Loucy (cell line): ENCODE measurements around the gene CDK9.

Experiments used
- H2AFZ ChIP-seq: fragments of 200-600 bp; sonication (generic); 2 replicates; pipeline ENCODE4 v1.6.0; 2016; ENCODE audit warnings: antibody characterized with exemption, mild to moderate bottlenecking, low read length, moderate library complexity
- H3F3A ChIP-seq: fragments of 200-600 bp; 2 replicates; pipeline ENCODE4 v1.6.0; 2016; ENCODE audit warnings: antibody characterized with exemption, low read depth, mild to moderate bottlenecking
- H3K27me3 ChIP-seq: fragments of 200-600 bp; sonication (generic); 2 replicates; pipeline ENCODE4 v1.6.1; 2014; ENCODE audit warnings: low read length, mild to moderate bottlenecking; ENCODE audit not compliant: insufficient read depth, poor library complexity, severe bottlenecking
- H3K36me3 ChIP-seq: fragments of 200-600 bp; sonication (generic); 2 replicates; pipeline ENCODE4 v1.6.1; 2016; ENCODE audit warnings: low read length; ENCODE audit not compliant: insufficient read depth
- H3K4me1 ChIP-seq: fragments of 200-600 bp; sonication (generic); 2 replicates; pipeline ENCODE4 v1.5.1; 2014; ENCODE audit warnings: low read length, mild to moderate bottlenecking; ENCODE audit not compliant: insufficient read depth, poor library complexity, severe bottlenecking
- H3K4me2 ChIP-seq: fragments of 200-600 bp; sonication (generic); 2 replicates; pipeline ENCODE4 v1.6.0; 2014; ENCODE audit warnings: antibody characterized with exemption, low read length, low read depth, mild to moderate bottlenecking; ENCODE audit not compliant: poor library complexity, severe bottlenecking
- H3K4me3 ChIP-seq: fragments of 200-600 bp; sonication (generic); 2 replicates; pipeline ENCODE4 v1.5.1; 2014; ENCODE audit warnings: low read length, mild to moderate bottlenecking, mixed read lengths; ENCODE audit not compliant: poor library complexity, severe bottlenecking
- H3K79me2 ChIP-seq: fragments of 200-600 bp; sonication (generic); 2 replicates; pipeline ENCODE4 v1.6.1; 2014; ENCODE audit warnings: low read length; ENCODE audit not compliant: insufficient read depth
- H3K9ac ChIP-seq: fragments of 200-600 bp; sonication (generic); 2 replicates; pipeline ENCODE4 v1.6.0; 2014; ENCODE audit warnings: mild to moderate bottlenecking, low read depth, low read length, moderate library complexity; ENCODE audit not compliant: poor library complexity, severe bottlenecking
- H3K9me2 ChIP-seq: fragments of 200-600 bp; sonication (generic); replicated peaks from 2 replicates; pipeline ENCODE4 v1.6.1; 2016; ENCODE audit warnings: low read depth, low read length, mixed read lengths
- H3K9me3 ChIP-seq: fragments of 200-600 bp; sonication (generic); 2 replicates; pipeline ENCODE4 v1.6.1; 2014; ENCODE audit warnings: mild to moderate bottlenecking, antibody characterized with exemption, low read length, low read depth; ENCODE audit not compliant: insufficient read depth
- H4K20me1 ChIP-seq: fragments of 200-600 bp; sonication (generic); 2 replicates; pipeline ENCODE4 v1.6.0; 2014; ENCODE audit warnings: antibody characterized with exemption, low read length, mild to moderate bottlenecking; ENCODE audit not compliant: insufficient read depth, poor library complexity, severe bottlenecking
- CTCF ChIP-seq: fragments of 200-600 bp; sonication (generic); conservative IDR thresholded peaks from 2 replicates; pipeline ENCODE4 v1.5.1; 2014; ENCODE audit warnings: mild to moderate bottlenecking, antibody characterized with exemption, low read length
- EZH2phosphoT487 ChIP-seq: fragments of 200-600 bp; IDR thresholded peaks from 2 replicates; pipeline ENCODE4 v1.6.1; 2018; ENCODE audit warnings: antibody characterized with exemption, mild to moderate bottlenecking, moderate library complexity, borderline replicate concordance

CDK9 gene

GRCh38 chr9:127809002-127809539, 23.2 kb downstream of the CDK9 start:
- Histone ChIP-seq H3K4me1 (peaks cover 10% of the 10 kb centered on the region), H3K9me2 (no peaks in the 10 kb centered on the region), H3K36me3 (peaks cover 62% of the 10 kb centered on the region; the same call in 1 of the 2 replicates), H4K20me1 (peaks cover 39% of the 10 kb centered on the region), H3K4me2 (no peak overlapping the region), H3K27me3 (no peaks in the 10 kb centered on the region), H3F3A (no peaks in the 10 kb centered on the region), H3K4me3 (no peak overlapping the region), H3K9ac (no peak overlapping the region), H2AFZ (no peak overlapping the region), H3K79me2 (peaks cover 55% of the 10 kb centered on the region), H3K9me3 (no peaks in the 10 kb centered on the region)
- TF ChIP-seq CTCF = no peak
- no peak for TF ChIP-seq EZH2phosphoT487

- TF ChIP-seq EZH2phosphoT487 (no peak), CTCF (no peak)
Observed at GRCh38 chr9:127809540-127810377, 23.9 kb downstream of the CDK9 start.

GRCh38 chr9:127810378-127811187, 24.7 kb downstream of the CDK9 start:
- Histone ChIP-seq H3F3A (no peaks in the 10 kb centered on the region), H3K9ac (no peak overlapping the region), H3K36me3 (peaks cover 72% of the 10 kb centered on the region; the same call in 1 of the 2 replicates), H3K4me3 (no peak overlapping the region), H3K4me2 (no peak overlapping the region), H3K9me2 (no peaks in the 10 kb centered on the region), H3K79me2 (peaks cover 40% of the 10 kb centered on the region), H4K20me1 (peaks cover 26% of the 10 kb centered on the region), H3K9me3 (no peaks in the 10 kb centered on the region), H3K4me1 (no peaks in the 10 kb centered on the region), H2AFZ (no peak overlapping the region), H3K27me3 (no peaks in the 10 kb centered on the region)
- TF ChIP-seq CTCF (no peak), EZH2phosphoT487 (no peak)

More at GRCh38 chr9:127809540-127810377, 23.9 kb downstream of the CDK9 start:
- Histone ChIP-seq H2AFZ (no peak overlapping the region), H3K9me2 (no peaks in the 10 kb centered on the region), H3F3A (no peaks in the 10 kb centered on the region), H3K79me2 (peaks cover 48% of the 10 kb centered on the region), H3K36me3 (peaks cover 66% of the 10 kb centered on the region; the same call in 1 of the 2 replicates), H3K4me2 (no peak overlapping the region), H3K4me3 (no peak overlapping the region), H3K27me3 (no peaks in the 10 kb centered on the region), H3K9ac (no peak overlapping the region), H4K20me1 (peaks cover 33% of the 10 kb centered on the region), H3K4me1 (peaks cover 4% of the 10 kb centered on the region), H3K9me3 (no peaks in the 10 kb centered on the region)
